ENCODE measurements around the gene ARHGAP29. TPM values are rescaled to one million over a fixed set of nuclear protein-coding genes. Genes with fewer than 3 reads are reported as not detected.
A peak's percentile ranks its signal among the peaks of the same experiment; 100 is the strongest.
"Not testable (repeated sequence)": the region's sequence is repeated elsewhere in the genome, so short reads cannot be mapped to it uniquely, and the experiment has no call there.

The ARHGAP29 gene
- total RNA-seq, 1 donor from 2014 or later, result 42.7 TPM

- H3K9me3 Mint-ChIP-seq, result no peaks in the 10 kb centered on the region
- no peak for TF ChIP-seq CTCF (conservative IDR thresholded peaks at IDR 0.05)
- no peak overlapping the region for H3K4me3 Mint-ChIP-seq
- no peaks in the 10 kb centered on the region for H3K27me3 Mint-ChIP-seq
- no peak for DNase-seq (ENCODE audit: extremely low spot score, unreplicated experiment)
- H3K27ac Mint-ChIP-seq, result peak overlapping the region; percentile 6
- H3K4me1 Mint-ChIP-seq (ENCODE audit: unreplicated experiment), result no peaks in the 10 kb centered on the region
- peaks cover 48% of the 10 kb centered on the region for H3K36me3 Mint-ChIP-seq
These were observed 58.5 kb downstream of the ARHGAP29 start for GRCh38 chr1:94178901-94179300.

- no peak for TF ChIP-seq CTCF (conservative IDR thresholded peaks at IDR 0.05)
- Mint-ChIP-seq H3K36me3 (peaks cover 20% of the 10 kb centered on the region), H3K27ac (peak overlapping the region; percentile 52), H3K27me3 (no peaks in the 10 kb centered on the region), H3K4me1 (ENCODE audit: unreplicated experiment) (no peaks in the 10 kb centered on the region), H3K4me3 (peak overlapping the region; percentile 2), H3K9me3 (peaks cover 16% of the 10 kb centered on the region)
- DNase-seq (ENCODE audit: extremely low spot score, unreplicated experiment), result no peak
These were observed 68.3 kb downstream of the ARHGAP29 start for GRCh38 chr1:94169126-94169525.

- Mint-ChIP-seq H3K4me1 (ENCODE audit: unreplicated experiment) (no peaks in the 10 kb centered on the region), H3K27ac (peak overlapping the region; percentile 62), H3K9me3 (peaks cover 27% of the 10 kb centered on the region), H3K4me3 (no peak overlapping the region), H3K36me3 (peaks cover 15% of the 10 kb centered on the region), H3K27me3 (no peaks in the 10 kb centered on the region)
- TF ChIP-seq CTCF (conservative IDR thresholded peaks at IDR 0.05), result no peak
- no peak for DNase-seq (ENCODE audit: extremely low spot score, unreplicated experiment)
These were observed 71.5 kb downstream of the ARHGAP29 start for GRCh38 chr1:94165843-94166242.

- Mint-ChIP-seq H3K9me3 (peaks cover 27% of the 10 kb centered on the region), H3K36me3 (peaks cover 13% of the 10 kb centered on the region)
- DNase-seq (ENCODE audit: extremely low spot score, unreplicated experiment); H3K27ac Mint-ChIP-seq; H3K27me3 Mint-ChIP-seq; H3K4me3 Mint-ChIP-seq; H3K4me1 Mint-ChIP-seq (ENCODE audit: unreplicated experiment): not testable (repeated sequence)
These were observed 72.5 kb downstream of the ARHGAP29 start for GRCh38 chr1:94164885-94165284.

GRCh38 chr1:94164121-94164520 is 73.3 kb downstream of the ARHGAP29 start:
- H3K9me3 Mint-ChIP-seq, result peaks cover 21% of the 10 kb centered on the region
- peak overlapping the region; percentile 3 for H3K4me3 Mint-ChIP-seq
- H3K27me3 Mint-ChIP-seq; H3K4me1 Mint-ChIP-seq (ENCODE audit: unreplicated experiment); DNase-seq (ENCODE audit: extremely low spot score, unreplicated experiment); H3K36me3 Mint-ChIP-seq: not testable (repeated sequence)
- H3K27ac Mint-ChIP-seq, result peak overlapping the region; percentile 47

GRCh38 chr1:94163249-94163648 is 74.1 kb downstream of the ARHGAP29 start:
- DNase-seq (ENCODE audit: extremely low spot score, unreplicated experiment); H3K36me3 Mint-ChIP-seq; H3K27me3 Mint-ChIP-seq; H3K4me3 Mint-ChIP-seq; H3K27ac Mint-ChIP-seq; H3K4me1 Mint-ChIP-seq (ENCODE audit: unreplicated experiment): not testable (repeated sequence)
- H3K9me3 Mint-ChIP-seq, result peaks cover 24% of the 10 kb centered on the region

- H3K9me3 Mint-ChIP-seq, result peaks cover 19% of the 10 kb centered on the region
- H3K4me3 Mint-ChIP-seq, result no peak overlapping the region
- no peaks in the 10 kb centered on the region for H3K4me1 Mint-ChIP-seq (ENCODE audit: unreplicated experiment)
- no peak for DNase-seq (ENCODE audit: extremely low spot score, unreplicated experiment)
- TF ChIP-seq CTCF (conservative IDR thresholded peaks at IDR 0.05), result no peak
- H3K27me3 Mint-ChIP-seq, result no peaks in the 10 kb centered on the region
- no peak overlapping the region for H3K27ac Mint-ChIP-seq
- H3K36me3 Mint-ChIP-seq, result peaks cover 4% of the 10 kb centered on the region
These were observed 76.6 kb downstream of the ARHGAP29 start for GRCh38 chr1:94160811-94161210.

All from type B pancreatic cell (in vitro differentiated cells).